Measurements from ENCODE around the gene PLA2G5. TPM values are rescaled to one million over a fixed set of nuclear protein-coding genes. Genes with fewer than 3 reads are reported as not detected.
"Not testable (repeated sequence)": the region's sequence is repeated elsewhere in the genome, so short reads cannot be mapped to it uniquely, and the experiment has no call there.

PLA2G5 gene
- total and polyA plus RNA-seq, 2 of the 8 experiments (the other 6 are each of a cell fraction or from before 2014, with no cell fraction given), result 0.05 TPM; not detected in 1

- TF ChIP-seq POU5F1 (IDR thresholded peaks at IDR 0.05; ENCODE audit: low read depth, low read length), result no peak
- TF ChIP-seq CEBPB (IDR thresholded peaks at IDR 0.05; ENCODE audit: low read depth, low read length), result no peak
- no peak for TF ChIP-seq YY1 (IDR thresholded peaks at IDR 0.05; ENCODE audit: low read depth, low read length)
- TF ChIP-seq SIRT6 (IDR thresholded peaks at IDR 0.05; ENCODE audit: low read length), result no peak
- no peak for TF ChIP-seq POLR2A (IDR thresholded peaks at IDR 0.05; ENCODE audit: control extremely low read depth in 1 of 2, low read depth in 2 of 2, low read length in 2 of 2)
- TF ChIP-seq RFX5 (IDR thresholded peaks at IDR 0.05; ENCODE audit: borderline replicate concordance, low read depth, low read length), result no peak
These were observed 40.6 kb upstream of the PLA2G5 start (continued) for GRCh38 chr1:20029178-20029912.

- H3K4ac ChIP-seq (replicated peaks; ENCODE audit: insufficient read length, low read depth, low read length); H3K23me2 ChIP-seq (ENCODE audit: low read depth, low read length); H2AK5ac ChIP-seq (ENCODE audit: low read depth, low read length); H3K18ac ChIP-seq (ENCODE audit: extremely low read depth, low read length); POLR2A ChIA-PET (ENCODE audit: partially characterized antibody); H4K91ac ChIP-seq (replicated peaks; ENCODE audit: insufficient read length, low read length); H2BK15ac ChIP-seq (ENCODE audit: low read length); H3K9ac ChIP-seq (replicated peaks in 1 of 4; ENCODE audit: extremely low read depth in 1 of 4, low read depth in 3 of 4, low read length in 3 of 4); H3K23ac ChIP-seq (ENCODE audit: insufficient read length); H3K4me3 ChIP-seq (ENCODE audit: extremely low read depth in 1 of 4, insufficient read depth in 2 of 4, low read depth in 3 of 4, low read length in 4 of 4); H3K79me1 ChIP-seq (ENCODE audit: low read depth, low read length); H3K36me3 ChIP-seq (ENCODE audit: control insufficient read depth in 2 of 4, insufficient read depth in 4 of 4, low read length in 3 of 4); CTCF ChIA-PET (ENCODE audit: partially characterized antibody); H3K4me2 ChIP-seq (ENCODE audit: insufficient read depth in 1 of 2, low read depth in 2 of 2, low read length in 2 of 2); H4K5ac ChIP-seq (ENCODE audit: insufficient read length, low read depth, low read length); H3K27ac ChIP-seq (ENCODE audit: low read depth, low read length); H3K56ac ChIP-seq (replicated peaks; ENCODE audit: insufficient read length, low read depth, low read length); DNase-seq (ENCODE audit: low read depth in 1 of 2, low spot score in 2 of 2); H3K14ac ChIP-seq (ENCODE audit: insufficient read length); H4K8ac ChIP-seq (ENCODE audit: extremely low read depth, insufficient read depth, low read length); H2BK12ac ChIP-seq (ENCODE audit: low read depth, low read length); H3K27me3 ChIP-seq (replicated peaks in 1 of 4; ENCODE audit: control insufficient read depth in 3 of 4, extremely low read depth in 1 of 4, insufficient read depth in 3 of 4, low read length in 3 of 4); H2BK5ac ChIP-seq (ENCODE audit: low read depth, low read length); FAIRE-seq; H2AFZ ChIP-seq (ENCODE audit: low read length); H2BK120ac ChIP-seq (replicated peaks; ENCODE audit: low read depth, low read length); H3K79me2 ChIP-seq (ENCODE audit: control insufficient read depth in 1 of 2, insufficient read depth in 2 of 2, low read length in 2 of 2); H3K4me1 ChIP-seq (replicated peaks in 1 of 4; ENCODE audit: control insufficient read depth in 3 of 4, insufficient read depth in 4 of 4, low read length in 3 of 4); H4K20me1 ChIP-seq (replicated peaks in 1 of 2; ENCODE audit: control insufficient read depth in 1 of 2, insufficient read depth in 2 of 2, low read length in 2 of 2); H3K9me3 ChIP-seq (ENCODE audit: insufficient read depth in 2 of 2, low read depth in 1 of 2, low read length in 1 of 2); H2BK20ac ChIP-seq (ENCODE audit: low read length): not testable (repeated sequence)
- WGBS, 2 experiments (ENCODE audit: extremely low coverage in 1 of 2, insufficient coverage in 1 of 2, insufficient read length in 1 of 2, insufficient replicate concordance in 2 of 2, low coverage in 1 of 2, low lambda C conversion rate in 2 of 2, missing lambda C conversion rate in 1 of 2), result 87% methylated on average over 6 of the region's 6 CpGs; no CpG with 5 or more reads in 1 of the 2 experiments
These were observed 39.4 kb upstream of the PLA2G5 start for GRCh38 chr1:20030436-20031151.
